Brain pericyte (primary cell): ENCODE results near the gene SLC5A2.
A peak's percentile ranks its signal among the peaks of the same experiment; 100 is the strongest.
"Not testable (repeated sequence)": the region's sequence is repeated elsewhere in the genome, so short reads cannot be mapped to it uniquely, and the experiment has no call there.

ENCODE experiments used
- DNase-seq: peaks from one replicate; pipeline ENCODE4 v3.0.0-alpha.2; 2012; ENCODE audit warnings: low read depth, low spot score

The SLC5A2 gene

DNA sequence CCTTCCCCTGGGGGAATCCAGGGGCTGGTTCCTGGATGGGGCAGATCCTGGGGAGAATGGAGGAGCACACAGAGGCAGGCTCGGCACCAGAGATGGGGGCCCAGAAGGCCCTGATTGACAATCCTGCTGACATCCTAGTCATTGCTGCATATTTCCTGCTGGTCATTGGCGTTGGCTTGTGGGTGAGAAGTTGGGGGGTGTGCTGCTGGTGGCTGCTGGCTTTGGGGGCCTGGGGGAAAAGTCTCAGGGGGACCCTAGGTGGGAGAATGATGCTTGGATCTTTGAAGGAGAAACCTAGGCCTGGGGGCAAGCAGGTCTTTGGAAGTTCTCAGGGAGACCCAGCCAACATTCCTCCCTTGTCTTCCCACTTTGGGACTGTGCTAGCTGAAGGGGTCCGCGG is at the start of gene SLC5A2:
SLC5A2 (plus strand) TSS at position 43 of the 400 bp plus-strand sequence; CDS start at position 57, 14 bp downstream.
- DNase-seq, result no peak

DNA sequence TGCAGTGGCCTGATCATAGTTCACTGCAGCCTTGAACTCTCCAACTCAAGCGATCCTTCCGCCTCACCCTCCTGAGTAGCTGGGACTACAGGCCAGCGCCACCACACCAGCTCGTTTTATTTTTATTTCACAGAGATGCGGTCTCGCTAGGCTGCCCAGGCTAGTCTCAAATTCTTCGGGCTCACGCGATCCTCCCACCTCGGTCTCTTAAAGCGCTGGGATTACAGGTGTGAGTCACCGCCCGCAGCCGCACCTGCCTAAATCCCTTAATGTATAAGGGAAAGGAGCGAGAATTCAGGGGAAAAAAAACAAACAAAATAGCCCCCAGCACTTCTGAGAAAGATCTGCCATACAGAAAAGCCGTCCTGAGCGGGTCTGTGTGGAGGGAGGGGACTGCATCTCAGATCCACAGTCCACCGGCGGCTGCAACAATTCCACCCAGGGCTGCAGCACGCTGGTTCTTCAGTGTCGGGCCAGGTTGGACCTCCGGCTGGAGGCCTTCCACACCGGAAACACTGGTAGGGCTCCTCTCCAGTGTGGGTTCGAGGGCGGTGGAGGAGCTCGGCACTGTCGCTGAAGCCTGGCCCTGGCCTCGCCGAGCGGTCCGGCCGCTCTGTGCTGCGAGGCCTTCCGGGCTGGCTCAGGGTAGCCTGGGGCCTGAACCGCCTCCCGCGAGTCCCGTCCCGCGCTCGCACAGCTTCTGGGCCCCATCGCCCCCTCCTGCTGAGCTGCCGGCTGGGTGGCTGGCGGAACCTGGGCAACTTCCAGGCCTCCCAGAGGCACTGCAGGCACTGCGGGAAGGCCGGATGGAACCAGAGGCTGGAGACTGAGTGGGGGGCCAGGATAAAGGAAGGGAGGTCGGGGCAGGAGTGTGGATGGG is 47.3 kb upstream of the SLC5A2 start:
- DNase-seq, result no peak

DNA sequence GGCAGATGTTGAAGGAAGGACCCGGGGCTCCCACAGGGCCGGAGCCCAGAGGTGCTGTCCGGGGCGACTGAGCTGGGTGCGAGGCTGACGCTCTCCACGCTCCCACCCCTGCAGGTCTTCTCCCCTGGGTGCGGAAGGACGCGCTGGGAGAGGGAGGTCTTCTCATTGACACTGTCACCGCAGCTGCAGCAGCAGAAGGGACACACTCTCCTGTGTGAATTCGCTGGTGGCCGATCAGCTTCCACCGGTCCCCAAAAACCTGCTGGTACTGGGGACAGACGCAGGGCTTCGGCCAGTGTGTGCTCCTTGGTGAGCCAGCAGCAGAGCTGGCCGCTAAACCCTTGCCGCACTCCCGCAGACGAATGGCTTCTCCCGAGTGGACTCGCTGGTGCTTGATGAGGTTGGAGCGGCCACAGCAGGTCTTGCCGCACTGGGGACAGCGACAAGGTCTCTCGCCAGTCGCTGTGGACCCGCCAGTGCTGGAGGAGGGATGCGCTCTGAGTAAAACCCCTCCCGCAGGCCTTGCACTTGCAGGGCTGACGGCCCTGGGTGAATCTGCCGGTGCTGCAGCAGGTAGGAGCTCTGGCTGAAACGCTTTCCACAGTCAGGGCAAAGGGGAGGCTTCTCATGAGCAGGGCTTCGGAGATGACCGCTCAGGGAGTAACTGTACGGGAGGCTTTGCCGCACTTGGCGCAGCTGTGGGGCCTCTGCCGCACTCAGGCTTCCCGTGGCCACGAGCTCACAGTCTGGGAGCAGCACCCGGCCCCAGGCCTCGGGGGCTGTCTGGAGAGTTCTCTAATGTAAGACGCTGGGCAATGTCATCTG is 46.5 kb upstream of the SLC5A2 start:
- no peak for DNase-seq

DNA sequence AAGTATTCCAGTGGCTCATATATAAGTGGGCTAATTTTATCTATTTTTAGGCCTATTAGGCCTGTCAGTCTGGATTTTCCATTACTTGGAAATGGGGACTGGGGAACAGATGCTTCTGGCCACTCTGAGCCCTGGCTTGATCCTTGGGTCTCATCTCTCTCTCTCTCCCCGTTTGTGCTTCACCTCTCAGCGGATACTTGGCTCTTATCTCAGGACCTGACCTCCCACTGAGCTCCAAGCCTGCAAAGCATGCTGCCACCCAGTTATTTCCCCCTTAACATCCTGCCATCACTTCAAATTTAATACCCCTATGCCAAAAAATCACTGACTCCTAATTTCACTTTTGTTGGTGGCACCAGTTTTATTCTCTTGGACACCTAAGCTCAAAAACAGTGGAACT is 44.5 kb upstream of the SLC5A2 start:
- DNase-seq, result no peak

DNA sequence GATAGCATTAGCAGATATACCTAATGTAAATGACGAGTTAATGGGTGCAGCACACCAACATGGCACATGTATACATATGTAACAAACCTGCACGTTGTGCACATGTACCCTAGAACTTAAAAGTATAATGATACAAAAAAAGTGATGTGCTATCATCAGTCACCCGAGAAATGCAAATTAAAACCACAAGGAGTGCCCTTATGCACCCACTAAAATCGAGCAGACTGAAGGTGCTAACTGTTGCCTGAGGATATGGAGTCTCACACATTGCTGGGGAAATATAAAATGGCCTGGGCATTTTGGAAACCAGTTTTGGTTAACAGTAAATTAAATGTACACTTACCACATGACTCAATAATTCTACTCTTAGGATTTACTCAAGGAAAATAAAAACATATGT is 43.9 kb upstream of the SLC5A2 start:
- DNase-seq, result not testable (repeated sequence)

DNA sequence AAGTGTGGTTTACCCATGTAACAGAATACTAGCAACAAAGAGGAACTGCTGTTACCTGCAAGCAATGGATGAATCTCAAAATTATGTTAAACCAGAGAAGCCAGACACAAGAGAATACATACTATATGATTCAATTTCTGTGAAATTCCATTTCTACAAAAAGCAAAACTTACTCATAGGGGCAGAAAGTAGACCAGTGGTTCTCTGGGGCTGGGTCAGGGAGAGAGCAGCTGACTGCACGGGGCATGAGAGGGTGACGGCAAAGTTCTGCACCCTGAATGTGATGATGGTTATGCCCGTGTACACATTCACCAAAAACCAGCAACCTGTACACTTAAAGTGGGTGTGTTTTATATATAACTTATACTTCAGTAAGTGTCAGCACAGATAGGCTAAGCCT is 43.4 kb upstream of the SLC5A2 start:
- no peak for DNase-seq

DNA sequence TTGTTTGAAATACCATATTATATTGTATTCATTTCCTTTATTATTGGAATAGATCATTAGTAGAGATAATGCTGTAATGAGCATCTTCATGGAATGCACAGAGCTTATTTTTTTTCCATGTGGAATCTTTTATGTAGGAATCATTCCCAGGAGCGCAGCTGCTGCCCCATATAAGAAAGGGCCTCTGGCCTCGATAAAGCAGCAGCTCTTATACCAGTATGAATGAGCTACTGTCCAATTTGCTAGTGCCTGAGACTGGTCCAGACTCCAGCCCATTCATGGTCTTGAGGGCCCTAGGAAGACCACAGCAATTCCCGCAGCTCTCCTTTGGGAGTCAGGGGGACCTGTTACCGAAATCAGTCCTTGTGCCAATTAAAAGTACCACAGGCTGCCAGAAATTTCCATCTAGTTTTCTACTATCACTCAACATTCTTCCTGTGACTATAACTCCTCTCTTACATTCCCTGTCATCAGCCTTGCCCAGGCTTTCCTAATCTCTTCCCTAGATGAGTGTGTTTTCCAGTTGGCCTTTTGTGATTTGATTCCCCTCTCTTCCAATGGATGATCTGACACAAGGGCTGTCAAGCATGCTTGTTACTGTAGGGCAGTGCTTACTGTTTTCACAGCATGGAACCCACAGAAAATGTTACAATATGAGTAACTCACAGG is 42.3 kb upstream of the SLC5A2 start:
- no peak for DNase-seq

DNA sequence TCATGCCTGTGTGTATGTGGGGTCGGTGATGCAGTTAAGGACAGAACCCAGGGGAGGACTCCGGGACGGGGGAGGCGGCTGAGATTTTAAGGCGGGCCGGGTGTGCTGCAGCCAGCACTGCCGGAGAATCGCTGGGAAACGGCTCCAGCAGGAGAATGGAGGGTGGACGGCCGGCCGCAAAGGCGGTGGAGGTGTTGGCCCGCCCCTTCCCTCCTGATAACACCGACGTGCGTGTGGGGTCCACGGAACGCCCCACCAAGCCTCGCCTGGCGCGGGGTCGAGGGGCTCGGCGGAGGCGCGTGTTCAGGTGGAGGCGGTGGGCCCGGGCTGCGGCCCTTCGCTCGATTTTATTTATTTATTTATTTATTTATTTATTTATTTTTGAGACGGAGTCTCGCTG is 41.0 kb upstream of the SLC5A2 start:
- DNase-seq, result no peak

DNA sequence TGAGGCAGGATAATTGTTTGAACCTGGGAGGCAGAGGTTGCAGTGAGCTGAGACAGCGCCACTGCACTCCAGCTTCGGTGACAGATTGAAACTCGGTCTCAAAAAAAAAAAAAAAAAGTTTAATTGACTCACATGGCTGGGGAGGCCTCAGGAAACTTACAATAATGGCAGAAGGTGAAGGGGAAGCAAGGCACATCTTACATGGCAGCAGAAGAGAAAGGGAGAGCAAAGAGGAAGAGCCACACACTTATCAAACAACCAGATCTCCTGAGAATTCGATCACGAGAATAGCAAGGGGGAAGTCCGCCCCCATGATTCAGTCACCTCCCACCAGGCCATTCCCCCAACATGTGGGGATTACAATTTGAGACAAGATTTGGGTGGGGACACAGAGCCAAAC is 37.0 kb upstream of the SLC5A2 start:
- DNase-seq, result not testable (repeated sequence)

DNA sequence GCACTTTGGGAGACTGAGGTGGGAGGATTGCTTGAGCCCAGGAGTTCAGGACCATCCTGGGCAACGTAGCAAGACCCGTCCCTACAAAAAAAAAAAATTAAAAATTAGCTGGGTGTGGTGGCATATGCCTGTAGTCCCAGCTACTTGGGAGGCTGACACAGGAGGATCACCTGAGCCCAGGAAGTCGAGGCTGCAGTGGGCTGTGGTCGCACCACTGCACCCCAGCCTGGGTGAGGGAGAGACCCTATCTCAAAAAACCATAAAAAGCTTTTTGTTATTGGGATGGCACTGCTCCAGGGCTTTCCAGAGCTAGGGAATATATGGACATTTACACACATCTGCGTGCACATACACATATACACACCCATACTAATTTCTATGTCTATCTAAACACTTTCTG is 31.7 kb upstream of the SLC5A2 start:
- DNase-seq, result no peak

DNA sequence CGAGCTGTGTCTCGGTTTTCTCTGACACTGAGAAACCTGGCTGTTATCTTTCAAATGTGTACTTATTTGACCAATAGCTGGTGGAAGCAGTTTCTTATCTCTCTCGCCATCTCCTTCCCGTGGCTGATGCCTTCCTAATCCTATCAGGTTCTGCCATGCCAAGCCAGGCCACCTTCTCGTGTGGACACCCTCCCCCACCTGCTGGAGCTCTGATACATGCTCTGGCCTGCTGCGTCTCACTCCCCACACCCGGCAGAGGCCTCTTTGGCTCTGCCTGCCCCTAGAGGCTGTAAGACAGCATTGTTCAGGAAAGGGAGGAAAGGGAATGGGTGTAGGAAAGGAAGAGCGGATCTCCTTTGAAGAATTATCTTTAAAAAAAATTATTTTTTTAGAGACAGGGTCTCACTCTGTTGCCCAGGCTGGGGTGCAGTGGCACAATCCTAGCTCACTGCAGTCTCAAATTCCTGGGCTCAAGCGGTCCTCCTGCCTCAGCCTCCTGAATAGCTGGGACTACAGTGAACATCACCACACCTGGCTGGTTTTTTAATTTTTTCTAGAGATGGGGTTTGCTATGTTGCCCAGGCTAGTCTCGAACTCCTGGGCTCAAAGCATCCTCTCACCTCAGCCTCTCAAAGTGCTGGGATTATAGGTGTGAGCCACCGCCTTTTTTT is 31.1 kb upstream of the SLC5A2 start:
- DNase-seq, result no peak

DNA sequence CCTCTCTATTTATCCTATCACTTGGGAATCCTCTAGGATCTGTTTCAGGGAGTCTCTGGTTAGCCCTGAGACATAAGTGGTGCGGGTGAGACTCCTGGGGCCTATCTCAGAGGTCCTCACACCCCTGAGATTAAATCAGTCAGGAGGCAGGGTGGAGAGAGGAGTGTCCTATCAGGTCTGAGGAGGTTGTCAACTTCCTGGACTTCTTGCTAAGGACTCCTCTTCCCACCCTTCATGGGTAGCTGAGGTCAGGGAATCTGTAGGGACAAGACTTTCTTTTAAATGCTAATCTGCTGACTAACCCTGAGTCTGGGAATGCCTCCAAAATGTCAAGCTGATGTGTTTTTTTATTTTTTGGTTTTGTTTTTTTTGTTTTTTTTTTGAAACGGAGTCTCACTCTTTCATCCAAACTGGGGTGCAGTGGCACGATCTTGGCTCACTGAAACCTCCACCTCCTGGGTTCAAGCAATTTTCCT is 30.3 kb upstream of the SLC5A2 start:
- no peak for DNase-seq

DNA sequence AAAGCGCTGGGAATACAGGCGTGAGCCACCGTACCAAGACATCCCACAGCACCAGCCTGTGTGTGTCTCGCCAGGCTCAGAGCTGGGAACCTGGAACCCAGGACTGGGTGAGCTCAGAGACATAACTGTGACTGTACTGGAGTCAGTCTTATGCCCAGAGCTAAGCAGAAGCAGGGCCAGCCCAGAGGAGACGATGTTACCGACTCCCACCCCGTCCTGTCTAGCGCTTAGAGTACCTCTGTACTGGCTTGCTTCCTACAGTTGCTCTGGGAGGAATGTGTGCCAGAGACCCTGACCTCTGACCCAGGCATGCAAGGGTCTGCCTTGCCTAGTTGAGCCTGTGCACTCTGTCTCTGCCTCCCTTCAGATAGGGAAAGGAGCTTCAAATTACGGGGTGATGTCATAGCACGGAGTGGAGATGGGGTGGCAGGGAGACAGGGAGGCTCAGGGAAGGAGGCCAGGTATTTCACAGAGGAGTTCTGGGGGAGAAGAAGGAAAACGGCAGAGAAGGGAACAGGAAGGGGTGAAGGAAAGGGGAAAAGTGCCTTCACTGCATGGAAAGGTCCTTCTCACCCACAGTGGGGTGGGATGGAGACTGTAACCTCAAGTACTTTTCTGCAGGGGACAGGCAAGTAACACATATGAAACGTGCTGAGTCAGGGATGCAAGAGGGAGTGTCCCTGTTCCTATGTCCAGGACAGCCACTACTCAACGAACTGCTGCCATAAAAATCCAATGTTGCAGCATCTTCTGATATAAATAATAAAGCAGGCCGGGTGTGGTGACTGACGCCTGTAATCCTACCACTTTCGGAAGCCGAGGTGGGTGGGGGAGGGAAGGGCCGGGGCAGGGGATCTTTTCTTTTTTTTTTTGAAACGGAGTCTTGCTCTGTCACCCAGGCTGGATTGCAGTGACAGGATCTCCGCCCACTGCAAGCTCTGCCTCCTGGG is 29.4 kb upstream of the SLC5A2 start:
- no peak for DNase-seq

DNA sequence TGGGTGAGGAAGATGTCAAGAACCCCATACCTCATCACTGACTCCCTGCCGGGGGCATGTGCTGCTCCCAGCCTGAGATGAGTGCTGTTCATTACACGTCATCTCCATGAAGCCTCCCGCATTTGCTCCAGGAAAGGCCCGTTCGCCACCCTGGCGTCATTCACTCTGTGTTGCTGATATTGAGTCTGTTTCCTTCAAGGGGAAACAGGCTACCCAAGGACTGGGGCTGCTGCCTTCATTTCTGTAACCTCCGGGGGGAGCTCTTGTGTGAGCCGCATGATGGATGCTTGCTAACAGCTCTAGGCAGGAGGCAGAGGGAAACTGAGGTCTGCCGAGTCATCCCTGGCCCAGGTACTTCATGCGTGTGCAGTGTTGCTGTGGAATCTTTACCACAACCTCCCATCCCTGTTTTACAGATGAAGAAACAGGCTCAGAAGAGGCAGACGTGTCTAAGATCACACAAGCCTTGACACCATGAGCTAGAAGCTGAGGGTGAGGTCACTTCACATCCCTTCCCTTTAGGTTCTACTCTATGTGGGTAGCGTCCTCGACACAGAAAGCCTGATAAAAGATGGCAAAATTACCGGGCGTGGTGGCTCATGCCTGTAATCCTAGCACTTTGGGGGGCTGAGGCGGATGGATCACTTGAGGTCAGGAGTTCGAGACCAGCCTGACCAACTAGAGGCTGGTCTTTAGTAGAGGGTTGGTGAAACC is 27.2 kb upstream of the SLC5A2 start:
- no peak for DNase-seq

DNA sequence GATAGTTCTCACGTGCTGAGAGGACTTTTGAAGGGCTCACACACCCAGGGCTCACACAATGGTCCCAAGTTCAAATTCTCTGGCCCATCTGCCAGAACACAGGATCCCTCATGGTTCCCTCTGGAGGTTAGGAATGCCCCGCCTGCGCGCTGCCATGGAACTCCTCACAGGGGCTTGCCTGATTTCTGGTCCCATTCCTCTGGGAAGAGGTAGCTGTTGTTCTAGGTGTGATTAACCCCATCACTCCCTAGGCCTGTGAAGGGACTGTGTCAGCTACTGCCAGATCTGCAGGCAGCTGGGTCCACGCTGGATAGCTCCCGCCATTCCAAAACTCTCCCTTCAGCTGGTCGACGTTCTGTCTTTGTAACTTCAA is 25.9 kb upstream of the SLC5A2 start:
- DNase-seq, result no peak

DNA sequence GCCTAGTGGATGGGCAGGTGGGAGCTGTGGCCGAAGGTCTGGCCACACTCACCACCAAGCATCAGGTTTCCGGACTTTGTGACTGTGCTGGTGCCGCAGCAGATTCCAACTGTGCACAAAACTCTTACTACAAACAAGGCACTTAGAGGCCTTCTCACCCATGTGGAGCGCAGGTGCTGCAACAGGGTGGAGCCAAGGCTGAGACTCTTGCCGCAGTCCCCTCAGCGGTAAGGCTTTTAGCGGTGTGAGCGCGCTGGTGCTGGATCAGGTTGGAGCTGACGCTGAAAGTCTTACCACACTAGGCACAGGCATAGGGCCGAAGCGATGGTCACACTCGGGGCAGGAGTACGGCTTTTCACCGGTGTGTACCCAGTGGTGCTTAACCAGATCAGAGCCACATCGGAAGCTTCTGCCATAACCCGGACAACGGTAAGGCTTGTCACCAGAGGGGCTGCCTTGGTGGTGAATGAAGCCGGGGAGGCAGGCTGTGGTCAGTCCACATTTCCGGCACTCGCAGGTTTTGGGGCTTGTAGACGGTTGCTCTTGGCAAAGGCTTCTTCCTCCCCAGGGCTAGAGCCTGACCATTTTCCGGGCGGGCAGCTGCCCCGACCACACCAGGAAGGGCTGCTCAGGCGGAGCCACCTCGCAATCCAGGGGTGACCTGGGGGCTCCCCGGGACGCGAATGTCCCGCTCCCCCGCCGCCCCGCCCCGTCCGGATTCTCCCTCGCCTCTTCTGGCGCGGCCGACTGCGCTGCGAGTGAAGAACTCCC is 24.7 kb upstream of the SLC5A2 start:
- no peak for DNase-seq

DNA sequence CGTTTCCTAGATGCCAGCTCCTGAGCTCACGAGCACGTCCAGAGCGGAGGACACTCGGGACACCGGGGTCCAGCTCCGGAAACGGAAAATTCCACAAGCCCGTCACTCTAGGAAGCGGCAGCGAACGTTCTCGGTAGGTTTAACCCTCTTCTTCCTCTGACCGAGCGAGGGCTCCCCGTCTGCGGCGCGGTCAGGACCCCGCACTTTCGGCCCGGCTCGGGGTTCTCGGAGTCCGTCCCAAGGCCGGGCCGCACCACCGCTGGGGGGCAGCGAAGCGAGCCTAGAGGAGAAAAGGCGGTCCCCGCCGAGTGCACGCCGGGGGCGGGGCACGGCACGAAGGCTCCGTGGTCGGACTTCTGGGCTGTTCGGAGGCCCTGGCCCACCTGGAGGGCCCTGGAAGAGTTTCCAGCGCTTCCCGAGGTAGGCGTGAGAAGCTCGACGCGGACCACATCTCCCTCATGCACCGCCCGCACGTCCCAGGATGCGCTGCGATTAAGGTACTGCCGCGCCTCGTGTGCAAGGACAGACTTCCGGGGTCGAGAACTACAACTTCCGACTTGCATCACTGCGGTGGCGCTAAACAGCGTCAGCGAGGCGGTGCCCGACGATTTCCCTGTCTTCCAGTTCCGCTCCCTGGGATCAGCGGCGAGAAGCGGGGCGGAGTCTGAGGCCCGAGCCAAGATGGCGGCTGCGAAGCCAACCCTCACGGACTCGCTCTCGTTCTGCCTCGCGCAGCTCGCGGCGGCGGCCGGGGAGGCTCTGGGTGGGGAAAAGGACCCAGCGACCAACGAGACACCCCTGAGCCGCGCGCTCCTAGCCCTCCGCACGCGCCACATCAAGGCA is 23.9 kb upstream of the SLC5A2 start, which contains the start of gene ARMC5:
ARMC5 (plus strand) TSS at position 658 of the 843 bp plus-strand sequence; CDS start at position 682, 24 bp downstream.
- peak; percentile 94 for DNase-seq
